Activated gamma-delta T cell treated with Interleukin-2 at 50 U/mL for 16 hours (primary cell): ENCODE results near the gene SUGT1.

Experiments used
- DNase-seq: peaks from one replicate; pipeline ENCODE4 v3.0.0-alpha.2; 2020

The SUGT1 gene

GRCh38 chr13:52738719-52739467 lies 86.3 kb downstream of the SUGT1 start:
- peak; percentile 33 for DNase-seq

DNA sequence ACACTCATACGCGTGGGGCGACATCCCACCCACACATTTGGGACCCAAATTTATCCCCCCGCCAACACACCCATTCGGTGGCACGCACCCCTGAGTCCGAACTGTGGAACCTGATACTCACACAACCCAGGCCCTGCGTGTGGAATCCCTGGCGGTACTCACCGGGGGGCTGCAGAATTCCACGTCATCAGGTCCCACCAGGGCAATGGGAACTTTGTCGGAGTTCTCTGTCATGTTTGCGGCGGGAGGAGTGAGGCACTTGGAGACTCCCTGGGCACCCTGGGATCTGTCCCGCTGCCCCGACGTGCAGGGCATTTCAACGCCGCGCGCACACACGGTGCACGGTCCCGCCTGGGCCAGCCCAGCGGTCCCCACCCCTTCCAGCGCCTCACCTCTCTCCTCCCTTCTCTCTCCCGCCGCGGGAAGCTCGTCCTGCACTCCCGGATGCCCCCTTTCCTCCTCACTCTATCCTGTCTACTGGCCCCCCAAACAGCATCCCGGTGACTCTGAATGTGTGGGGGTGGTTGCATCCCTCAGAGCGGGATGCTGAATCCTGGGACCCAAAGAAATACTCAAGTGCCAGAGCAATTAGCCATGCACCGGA lies 86.9 kb downstream of the SUGT1 start, which contains the start of gene CNMD:
Gene CNMD, minus strand, starts transcription at position 353 of the 604 bp plus-strand sequence. Its CDS starts 119 bp downstream, at position 234.
- no peak for DNase-seq

DNA sequence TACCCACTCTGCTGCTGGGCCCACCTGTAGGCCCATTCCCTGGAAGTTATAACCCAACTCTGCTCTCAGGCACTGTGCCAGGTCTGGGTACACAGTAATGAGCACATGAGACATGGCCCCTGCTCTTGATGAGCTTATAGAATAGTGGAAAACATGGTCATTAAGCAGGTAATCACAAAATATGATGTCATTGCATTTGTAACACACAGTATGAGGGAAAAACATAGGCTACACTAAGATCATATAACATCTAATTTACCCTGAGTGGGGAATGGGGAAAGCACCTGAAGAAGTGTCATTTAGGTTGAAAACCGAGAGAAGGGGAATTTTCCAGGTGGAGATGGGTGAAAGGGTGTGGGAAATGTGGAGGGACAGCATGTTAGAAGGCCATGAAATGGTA lies 90.9 kb downstream of the SUGT1 start:
- DNase-seq: no peak

DNA sequence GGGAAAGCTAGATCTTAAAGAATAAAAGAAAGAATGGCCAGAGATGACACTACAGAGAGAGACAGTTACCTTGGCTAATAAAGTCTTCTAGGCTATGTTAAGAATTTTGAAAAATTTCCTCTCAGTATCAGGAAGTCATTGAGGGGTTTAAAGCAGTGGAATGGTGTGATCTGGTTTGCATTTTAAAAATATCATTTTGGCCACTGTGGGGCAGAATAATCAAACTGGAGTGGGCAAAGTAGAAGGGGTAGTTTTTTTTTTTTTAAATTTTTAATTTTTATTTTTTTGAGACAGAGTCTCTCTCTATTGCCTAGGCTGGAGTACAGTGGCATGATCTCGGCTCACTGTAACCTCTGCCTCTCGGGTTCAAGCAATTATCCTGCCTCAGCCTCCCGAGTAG lies 91.4 kb downstream of the SUGT1 start:
- DNase-seq: no peak

DNA sequence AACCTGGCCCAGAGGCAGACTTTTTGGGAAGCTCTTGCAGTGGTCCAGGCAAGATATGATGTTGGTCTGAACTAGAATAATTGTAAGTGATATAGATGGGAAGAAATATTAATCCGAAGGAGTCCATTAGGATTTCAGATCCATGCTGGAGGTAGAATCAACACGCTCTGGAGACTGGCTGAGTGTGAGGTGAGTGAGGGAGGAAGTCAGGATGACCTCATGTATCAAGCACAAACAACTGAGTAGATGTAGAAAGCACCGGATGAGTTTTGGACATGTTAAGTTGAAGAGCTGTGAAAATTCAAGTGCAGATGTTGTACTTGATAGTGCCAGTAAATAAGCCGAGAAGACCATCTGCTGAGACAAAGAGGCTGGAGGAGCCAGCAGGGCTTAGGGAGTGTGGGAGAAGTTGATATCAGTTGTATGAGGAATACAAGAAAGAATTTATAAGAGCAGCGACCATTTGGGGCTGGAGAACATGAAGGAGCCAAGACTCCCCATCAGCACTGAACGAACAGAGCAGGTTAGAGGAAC lies 92.3 kb downstream of the SUGT1 start:
- DNase-seq: no peak

DNA sequence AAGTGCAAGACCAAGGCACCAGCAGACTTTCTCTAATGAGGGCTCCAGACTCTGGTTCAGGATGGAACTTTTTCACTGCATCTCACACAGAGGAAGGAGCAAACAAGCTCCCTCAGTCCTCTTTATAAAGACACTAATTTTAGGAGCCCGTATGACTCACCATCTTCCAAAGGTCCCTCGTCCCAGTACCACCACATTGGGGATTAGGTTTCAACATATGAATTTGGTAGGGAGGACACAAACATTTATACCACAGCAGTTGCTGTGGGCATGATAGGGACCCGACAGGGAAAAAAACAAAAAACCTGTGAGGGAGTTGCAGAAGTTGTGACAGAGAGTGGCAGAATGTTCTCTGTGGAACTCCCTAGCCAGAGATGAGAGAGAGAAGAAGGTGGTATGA lies 93.5 kb downstream of the SUGT1 start:
- no peak for DNase-seq

- no peak for DNase-seq
Observed at GRCh38 chr13:52749419-52749818, 96.8 kb downstream of the SUGT1 start.
